Dendritic cell treated with granulocyte-macrophage colony-stimulating factor and Interleukin-4, amounts not matched to agents 40 ng/mL and 50 ng/mL, for 4 days (primary cell): ENCODE results near the gene OR6V1.
"Not testable (repeated sequence)": the region's sequence is repeated elsewhere in the genome, so short reads cannot be mapped to it uniquely, and the experiment has no call there.

Experiments used
- H3K27ac Mint-ChIP-seq: one replicate; pipeline ENCODE4 v1.8.0; 2022; ENCODE audit warnings: mild to moderate bottlenecking, mixed read lengths
- H3K27me3 Mint-ChIP-seq: one replicate; pipeline ENCODE4 v1.8.0; 2022; ENCODE audit warnings: mild to moderate bottlenecking, mixed read lengths
- H3K36me3 Mint-ChIP-seq: one replicate; pipeline ENCODE4 v1.8.0; 2022; ENCODE audit warnings: low read depth, mixed read lengths
- H3K4me1 Mint-ChIP-seq: one replicate; pipeline ENCODE4 v1.8.0; 2022; ENCODE audit warnings: low read depth, mixed read lengths
- H3K4me3 Mint-ChIP-seq: one replicate; pipeline ENCODE4 v1.8.0; 2022; ENCODE audit warnings: mild to moderate bottlenecking, moderate library complexity, mixed read lengths
- H3K9me3 Mint-ChIP-seq: one replicate; pipeline ENCODE4 v1.8.0; 2022; ENCODE audit warnings: mixed read lengths
- intact Hi-C: fragments of 100-400 bp; cut with micrococcal nuclease; formaldehyde crosslinking; loops from one replicate; pipeline ENCODE4 v1.15.0; 2022

Gene OR6V1

GRCh38 chr7:143050931-143051330, 1.2 kb upstream of the OR6V1 start:
- no peaks in the 10 kb centered on the region for H3K9me3 Mint-ChIP-seq
- H3K27me3 Mint-ChIP-seq: peaks cover 4% of the 10 kb centered on the region
- H3K4me1 Mint-ChIP-seq: peaks cover 51% of the 10 kb centered on the region
- intact Hi-C loops: no loop called here
- no peak overlapping the region for H3K4me3 Mint-ChIP-seq
- no peak overlapping the region for H3K27ac Mint-ChIP-seq
- H3K36me3 Mint-ChIP-seq: no peaks in the 10 kb centered on the region

DNA sequence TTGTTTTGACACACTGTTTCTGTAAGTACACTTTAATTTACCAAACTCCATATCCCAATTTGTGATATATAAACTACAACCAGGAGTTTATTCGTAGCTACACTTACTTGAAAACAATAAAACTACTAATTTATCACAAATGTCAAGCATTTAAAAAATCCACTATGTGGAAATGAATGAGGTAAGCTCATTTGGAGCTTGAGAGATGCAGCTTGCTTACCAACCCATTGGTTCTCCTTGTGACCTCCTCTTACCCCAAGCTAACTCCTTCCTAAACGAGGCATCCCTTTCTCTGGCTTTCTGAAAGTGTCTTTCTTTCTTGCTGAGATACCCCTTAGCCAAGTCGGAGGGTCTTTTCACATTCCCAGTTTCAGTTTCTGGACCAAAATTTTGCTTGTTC, 2.5 kb downstream of the OR6V1 start:
- H3K4me3 Mint-ChIP-seq: no peak overlapping the region
- no peaks in the 10 kb centered on the region for H3K36me3 Mint-ChIP-seq
- H3K4me1 Mint-ChIP-seq: peaks cover 14% of the 10 kb centered on the region
- H3K27me3 Mint-ChIP-seq: peaks cover 4% of the 10 kb centered on the region
- H3K27ac Mint-ChIP-seq: no peak overlapping the region
- intact Hi-C loops: no loop called here
- no peaks in the 10 kb centered on the region for H3K9me3 Mint-ChIP-seq

- no peak overlapping the region for H3K4me3 Mint-ChIP-seq
- no peak overlapping the region for H3K27ac Mint-ChIP-seq
- peaks cover 4% of the 10 kb centered on the region for H3K27me3 Mint-ChIP-seq
- H3K36me3 Mint-ChIP-seq: no peaks in the 10 kb centered on the region
- no peaks in the 10 kb centered on the region for H3K9me3 Mint-ChIP-seq
- intact Hi-C loops: no loop called here
- peaks cover 9% of the 10 kb centered on the region for H3K4me1 Mint-ChIP-seq
Observed at GRCh38 chr7:143055754-143056153, 3.6 kb downstream of the OR6V1 start.

DNA sequence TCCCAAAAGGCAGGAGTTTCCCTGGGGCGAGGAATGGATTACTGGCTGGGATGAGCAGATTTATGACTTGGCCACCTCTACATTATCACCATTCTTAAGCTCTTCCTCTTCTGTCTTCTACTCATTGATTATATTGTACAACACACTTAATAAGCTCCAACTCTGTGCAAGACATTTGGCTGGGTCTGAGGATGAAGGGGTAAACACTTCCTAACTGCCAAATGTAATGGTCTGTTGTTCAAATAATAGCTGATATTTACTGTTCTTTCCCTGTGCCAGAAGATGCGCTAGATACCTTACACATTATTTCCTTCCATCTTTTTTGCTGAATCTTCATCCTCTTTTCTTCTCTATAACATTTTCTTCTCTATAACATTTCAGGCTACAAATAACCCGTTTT, 11.6 kb downstream of the OR6V1 start:
- Mint-ChIP-seq H3K4me1 (peaks cover 8% of the 10 kb centered on the region), H3K27ac (no peak overlapping the region), H3K4me3 (no peak overlapping the region), H3K9me3 (peaks cover 24% of the 10 kb centered on the region), H3K36me3 (no peaks in the 10 kb centered on the region), H3K27me3 (peaks cover 1% of the 10 kb centered on the region)
- intact Hi-C loops: no loop called here

GRCh38 chr7:143068446-143068845, 16.3 kb downstream of the OR6V1 start:
- H3K27ac Mint-ChIP-seq: no peak overlapping the region
- H3K4me3 Mint-ChIP-seq: no peak overlapping the region
- no peaks in the 10 kb centered on the region for H3K4me1 Mint-ChIP-seq
- H3K36me3 Mint-ChIP-seq: no peaks in the 10 kb centered on the region
- H3K27me3 Mint-ChIP-seq: peaks cover 2% of the 10 kb centered on the region
- peaks cover 12% of the 10 kb centered on the region for H3K9me3 Mint-ChIP-seq
- intact Hi-C loops: no loop called here

GRCh38 chr7:143069912-143070500, 17.9 kb downstream of the OR6V1 start:
- Mint-ChIP-seq H3K36me3 (no peaks in the 10 kb centered on the region), H3K4me1 (no peaks in the 10 kb centered on the region), H3K27ac (no peak overlapping the region), H3K4me3 (no peak overlapping the region), H3K9me3 (no peaks in the 10 kb centered on the region), H3K27me3 (peaks cover 6% of the 10 kb centered on the region)
- intact Hi-C loops: no loop called here

DNA sequence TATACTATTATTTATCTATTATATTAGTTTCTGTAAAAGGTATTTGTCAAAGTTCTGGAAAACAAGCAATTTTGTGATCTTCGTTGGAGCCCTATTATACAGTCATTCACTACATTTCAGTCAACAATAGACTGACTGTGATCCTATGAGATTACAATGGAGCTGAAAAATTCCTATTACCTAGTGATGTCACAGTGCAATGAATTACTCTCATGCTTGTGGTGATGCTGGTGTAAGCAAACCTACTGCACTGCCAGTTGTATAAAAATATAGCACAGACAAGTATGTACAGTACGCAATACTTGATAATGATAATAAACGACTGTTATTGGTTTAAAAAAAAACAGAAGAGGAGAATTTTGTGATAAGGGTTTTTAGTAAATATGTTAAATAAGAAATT, 21.4 kb downstream of the OR6V1 start:
- H3K4me1 Mint-ChIP-seq: no peaks in the 10 kb centered on the region
- H3K36me3 Mint-ChIP-seq: no peaks in the 10 kb centered on the region
- H3K27me3 Mint-ChIP-seq: peaks cover 6% of the 10 kb centered on the region
- H3K9me3 Mint-ChIP-seq: no peaks in the 10 kb centered on the region
- intact Hi-C loops: no loop called here
- no peak overlapping the region for H3K27ac Mint-ChIP-seq
- no peak overlapping the region for H3K4me3 Mint-ChIP-seq

- Mint-ChIP-seq H3K27ac (no peak overlapping the region), H3K36me3 (no peaks in the 10 kb centered on the region), H3K4me3 (no peak overlapping the region), H3K4me1 (no peaks in the 10 kb centered on the region), H3K27me3 (peaks cover 3% of the 10 kb centered on the region), H3K9me3 (no peaks in the 10 kb centered on the region)
- intact Hi-C loops: no loop called here
Observed at GRCh38 chr7:143074141-143074540, 22.0 kb downstream of the OR6V1 start.

- intact Hi-C loops: no loop called here
- Mint-ChIP-seq H3K9me3 (peaks cover 58% of the 10 kb centered on the region), H3K4me3 (no peak overlapping the region), H3K4me1 (peaks cover 22% of the 10 kb centered on the region), H3K27ac (no peak overlapping the region), H3K27me3 (no peaks in the 10 kb centered on the region), H3K36me3 (no peaks in the 10 kb centered on the region)
Observed at GRCh38 chr7:143085109-143085508, 33.0 kb downstream of the OR6V1 start.

GRCh38 chr7:143085610-143086009, 33.5 kb downstream of the OR6V1 start:
- H3K36me3 Mint-ChIP-seq, H3K4me3 Mint-ChIP-seq, H3K27ac Mint-ChIP-seq, intact Hi-C loops, H3K27me3 Mint-ChIP-seq: not testable (repeated sequence)
- Mint-ChIP-seq H3K4me1 (peaks cover 22% of the 10 kb centered on the region), H3K9me3 (peaks cover 57% of the 10 kb centered on the region)

GRCh38 chr7:143088549-143089231, 36.5 kb downstream of the OR6V1 start:
- peaks cover 36% of the 10 kb centered on the region for H3K9me3 Mint-ChIP-seq
- intact Hi-C loops, H3K36me3 Mint-ChIP-seq, H3K27ac Mint-ChIP-seq, H3K27me3 Mint-ChIP-seq, H3K4me3 Mint-ChIP-seq: not testable (repeated sequence)
- peaks cover 22% of the 10 kb centered on the region for H3K4me1 Mint-ChIP-seq

- Mint-ChIP-seq H3K4me1 (no peaks in the 10 kb centered on the region), H3K36me3 (peaks cover 6% of the 10 kb centered on the region), H3K27ac (no peak overlapping the region), H3K27me3 (no peaks in the 10 kb centered on the region), H3K9me3 (peaks cover 37% of the 10 kb centered on the region), H3K4me3 (no peak overlapping the region)
- intact Hi-C loops: no loop called here
Observed at GRCh38 chr7:143096146-143096545, 44.0 kb downstream of the OR6V1 start.

DNA sequence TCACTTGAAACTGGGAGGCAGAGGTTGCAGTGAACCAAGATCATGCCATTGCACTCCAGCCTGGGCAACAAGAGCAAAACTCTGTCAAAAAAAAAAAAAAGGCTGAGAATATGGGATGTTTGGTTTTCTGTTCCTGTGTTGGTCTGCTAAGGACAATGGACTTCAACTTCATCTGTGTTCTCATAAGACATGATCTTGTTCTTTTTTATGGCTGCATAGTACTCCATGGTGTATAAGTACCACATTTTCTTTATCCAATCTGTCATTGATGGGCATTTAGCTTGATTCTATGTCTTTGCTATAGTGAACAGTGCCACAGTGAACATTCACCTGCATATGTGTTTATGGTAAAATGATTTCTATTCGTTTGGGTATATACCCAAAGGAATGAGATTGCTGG, 47.4 kb downstream of the OR6V1 start:
- H3K4me3 Mint-ChIP-seq, H3K4me1 Mint-ChIP-seq, H3K36me3 Mint-ChIP-seq, intact Hi-C loops, H3K27me3 Mint-ChIP-seq, H3K27ac Mint-ChIP-seq: not testable (repeated sequence)
- H3K9me3 Mint-ChIP-seq: peaks cover 40% of the 10 kb centered on the region
